HEK293 (cell line): Measurements from ENCODE around the gene TNFSF4.

ENCODE experiments used
- BCL11A ChIP-seq: fragments of 450-650 bp; formaldehyde crosslinking; IDR thresholded peaks from 2 replicates; pipeline ENCODE4 v1.5.1; 2016; ENCODE audit warnings: low read depth, missing biosample characterization, missing genetic modification characterization
- HOXA7 ChIP-seq: sonication (generic); formaldehyde crosslinking; IDR thresholded peaks from 2 replicates; pipeline ENCODE4 v1.8.1; 2022; ENCODE audit warnings: missing genetic modification reagents, borderline replicate concordance
- HOXD13 ChIP-seq: sonication (generic); formaldehyde crosslinking; IDR thresholded peaks from 2 replicates; pipeline ENCODE4 v1.8.0; 2022; ENCODE audit warnings: missing genetic modification reagents, borderline replicate concordance
- PRDM1 ChIP-seq: fragments of 450-650 bp; formaldehyde crosslinking; IDR thresholded peaks from 2 replicates; pipeline ENCODE4; 2016; ENCODE audit warnings: missing biosample characterization, missing genetic modification characterization
- ZNF202 ChIP-seq: fragments of 450-650 bp; formaldehyde crosslinking; IDR thresholded peaks from 2 replicates; pipeline ENCODE4 v1.5.1; 2016; ENCODE audit warnings: missing biosample characterization, missing genetic modification characterization, borderline replicate concordance
- ZXDB ChIP-seq: fragments of 450-650 bp; formaldehyde crosslinking; IDR thresholded peaks from 2 replicates; pipeline ENCODE4 v1.5.1; 2016; ENCODE audit warnings: missing biosample characterization, missing genetic modification characterization
- TF ChIP-seq, protein P1 (sequence below): sonication (generic); formaldehyde crosslinking; IDR thresholded peaks from 2 replicates; pipeline ENCODE4 v1.8.1; 2022; ENCODE audit warnings: mild to moderate bottlenecking, moderate library complexity, missing genetic modification reagents
- TF ChIP-seq, protein P2 (sequence below): fragments of 450-650 bp; formaldehyde crosslinking; IDR thresholded peaks from 2 replicates; pipeline ENCODE4 v1.5.1; 2016; ENCODE audit warnings: missing biosample characterization, missing genetic modification characterization
- TF ChIP-seq, protein P3 (sequence below): fragments of 450-650 bp; formaldehyde crosslinking; IDR thresholded peaks from 2 replicates; pipeline ENCODE4 v1.5.1; 2016; ENCODE audit warnings: missing biosample characterization, missing genetic modification characterization
- TF ChIP-seq, protein P4 (sequence below): fragments of 450-650 bp; formaldehyde crosslinking; optimal IDR thresholded peaks from 2 replicates; pipeline ENCODE3; 2016; ENCODE audit warnings: missing biosample characterization, mild to moderate bottlenecking, missing genetic modification characterization

DNA sequence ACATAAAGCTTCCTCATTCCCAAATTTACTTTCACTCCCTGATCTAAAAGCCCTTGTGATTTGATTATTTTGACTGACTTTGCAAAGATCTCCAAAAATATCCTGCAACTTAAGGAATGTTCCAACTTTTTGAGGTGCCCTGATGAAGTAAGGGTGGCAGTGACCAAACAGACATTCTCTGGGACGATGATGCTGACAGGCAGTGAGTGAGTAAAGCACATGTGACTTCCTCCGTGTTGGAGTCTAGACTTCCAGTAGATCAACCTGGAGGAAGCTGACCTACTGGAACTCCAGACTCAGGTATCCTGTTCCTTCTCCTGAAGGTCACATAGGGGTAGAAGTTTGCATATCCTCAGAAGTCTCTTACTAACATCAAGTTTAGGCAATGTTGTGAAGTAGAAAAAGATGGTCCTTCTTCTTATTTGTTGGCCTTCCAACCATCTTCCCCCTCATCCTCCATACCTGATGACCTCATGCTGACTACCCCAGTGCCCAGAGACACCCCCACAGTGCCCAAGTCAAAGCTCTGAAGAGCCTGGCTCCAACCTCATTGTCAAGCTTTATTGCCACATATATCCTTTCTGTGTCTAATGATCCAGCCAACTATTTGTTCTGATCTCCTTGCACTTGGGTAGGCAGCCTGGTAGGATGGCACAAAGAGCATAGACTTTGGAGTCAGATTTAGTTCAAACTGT, 16.0 kb downstream of the TNFSF4 start:
- TF ChIP-seq, protein P1, sequence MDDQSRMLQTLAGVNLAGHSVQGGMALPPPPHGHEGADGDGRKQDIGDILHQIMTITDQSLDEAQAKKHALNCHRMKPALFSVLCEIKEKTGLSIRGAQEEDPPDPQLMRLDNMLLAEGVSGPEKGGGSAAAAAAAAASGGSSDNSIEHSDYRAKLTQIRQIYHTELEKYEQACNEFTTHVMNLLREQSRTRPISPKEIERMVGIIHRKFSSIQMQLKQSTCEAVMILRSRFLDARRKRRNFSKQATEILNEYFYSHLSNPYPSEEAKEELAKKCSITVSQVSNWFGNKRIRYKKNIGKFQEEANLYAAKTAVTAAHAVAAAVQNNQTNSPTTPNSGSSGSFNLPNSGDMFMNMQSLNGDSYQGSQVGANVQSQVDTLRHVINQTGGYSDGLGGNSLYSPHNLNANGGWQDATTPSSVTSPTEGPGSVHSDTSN (CRISPR knock-in tag): no peak
- TF ChIP-seq, protein P2, sequence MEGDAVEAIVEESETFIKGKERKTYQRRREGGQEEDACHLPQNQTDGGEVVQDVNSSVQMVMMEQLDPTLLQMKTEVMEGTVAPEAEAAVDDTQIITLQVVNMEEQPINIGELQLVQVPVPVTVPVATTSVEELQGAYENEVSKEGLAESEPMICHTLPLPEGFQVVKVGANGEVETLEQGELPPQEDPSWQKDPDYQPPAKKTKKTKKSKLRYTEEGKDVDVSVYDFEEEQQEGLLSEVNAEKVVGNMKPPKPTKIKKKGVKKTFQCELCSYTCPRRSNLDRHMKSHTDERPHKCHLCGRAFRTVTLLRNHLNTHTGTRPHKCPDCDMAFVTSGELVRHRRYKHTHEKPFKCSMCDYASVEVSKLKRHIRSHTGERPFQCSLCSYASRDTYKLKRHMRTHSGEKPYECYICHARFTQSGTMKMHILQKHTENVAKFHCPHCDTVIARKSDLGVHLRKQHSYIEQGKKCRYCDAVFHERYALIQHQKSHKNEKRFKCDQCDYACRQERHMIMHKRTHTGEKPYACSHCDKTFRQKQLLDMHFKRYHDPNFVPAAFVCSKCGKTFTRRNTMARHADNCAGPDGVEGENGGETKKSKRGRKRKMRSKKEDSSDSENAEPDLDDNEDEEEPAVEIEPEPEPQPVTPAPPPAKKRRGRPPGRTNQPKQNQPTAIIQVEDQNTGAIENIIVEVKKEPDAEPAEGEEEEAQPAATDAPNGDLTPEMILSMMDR: no peak
- TF ChIP-seq BCL11A (tag by site-specific recombination) (no peak), ZNF202 (tag by site-specific recombination) (no peak), HOXD13 (CRISPR knock-in tag) (no peak), ZXDB (tag by site-specific recombination) (no peak), HOXA7 (CRISPR knock-in tag) (no peak), PRDM1 (tag by site-specific recombination) (no peak)
- TF ChIP-seq, protein P3, sequence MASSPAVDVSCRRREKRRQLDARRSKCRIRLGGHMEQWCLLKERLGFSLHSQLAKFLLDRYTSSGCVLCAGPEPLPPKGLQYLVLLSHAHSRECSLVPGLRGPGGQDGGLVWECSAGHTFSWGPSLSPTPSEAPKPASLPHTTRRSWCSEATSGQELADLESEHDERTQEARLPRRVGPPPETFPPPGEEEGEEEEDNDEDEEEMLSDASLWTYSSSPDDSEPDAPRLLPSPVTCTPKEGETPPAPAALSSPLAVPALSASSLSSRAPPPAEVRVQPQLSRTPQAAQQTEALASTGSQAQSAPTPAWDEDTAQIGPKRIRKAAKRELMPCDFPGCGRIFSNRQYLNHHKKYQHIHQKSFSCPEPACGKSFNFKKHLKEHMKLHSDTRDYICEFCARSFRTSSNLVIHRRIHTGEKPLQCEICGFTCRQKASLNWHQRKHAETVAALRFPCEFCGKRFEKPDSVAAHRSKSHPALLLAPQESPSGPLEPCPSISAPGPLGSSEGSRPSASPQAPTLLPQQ (tag by site-specific recombination): no peak
- TF ChIP-seq, protein P4, sequence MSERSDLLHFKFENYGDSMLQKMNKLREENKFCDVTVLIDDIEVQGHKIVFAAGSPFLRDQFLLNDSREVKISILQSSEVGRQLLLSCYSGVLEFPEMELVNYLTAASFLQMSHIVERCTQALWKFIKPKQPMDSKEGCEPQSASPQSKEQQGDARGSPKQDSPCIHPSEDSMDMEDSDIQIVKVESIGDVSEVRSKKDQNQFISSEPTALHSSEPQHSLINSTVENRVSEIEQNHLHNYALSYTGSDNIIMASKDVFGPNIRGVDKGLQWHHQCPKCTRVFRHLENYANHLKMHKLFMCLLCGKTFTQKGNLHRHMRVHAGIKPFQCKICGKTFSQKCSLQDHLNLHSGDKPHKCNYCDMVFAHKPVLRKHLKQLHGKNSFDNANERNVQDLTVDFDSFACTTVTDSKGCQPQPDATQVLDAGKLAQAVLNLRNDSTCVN (tag by site-specific recombination): no peak
